Epithelial cell of proximal tubule (primary cell): ENCODE results near the gene STEAP1. TPM values are rescaled to one million over a fixed set of nuclear protein-coding genes. Genes with fewer than 3 reads are reported as not detected.
A peak's percentile ranks its signal among the peaks of the same experiment; 100 is the strongest.

Experiments
- DNase-seq: peaks from one replicate; pipeline ENCODE4 v3.0.0-alpha.2; 2011; ENCODE audit warnings: low read depth
- H3K4me3 ChIP-seq: 2 replicates; pipeline ENCODE4 v1.5.1; 2011; ENCODE audit warnings: low read depth, mild to moderate bottlenecking, low read length
- CTCF ChIP-seq: conservative IDR thresholded peaks from 2 replicates; pipeline ENCODE4 v1.5.1; 2012; ENCODE audit warnings: low read depth, mild to moderate bottlenecking, low read length
- total RNA-seq: library from RNA; depleted of rRNA; stranded (reverse); fragments of >200 nt; gene quantifications from 2 replicates; pipeline ENCODE4 v1.2.3, GENCODE V29; 2015

STEAP1 gene
- total RNA-seq, 1 donor from 2014 or later: 3.4 TPM

- DNase-seq: no peak
- H3K4me3 ChIP-seq: no peak overlapping the region
- TF ChIP-seq CTCF: no peak
These were observed 53.7 kb downstream of the STEAP1 start for GRCh38 chr7:90207956-90208355.

- TF ChIP-seq CTCF: no peak
- no peak for DNase-seq
- H3K4me3 ChIP-seq: no peak overlapping the region
These were observed 55.5 kb downstream of the STEAP1 start for GRCh38 chr7:90209776-90210175.

GRCh38 chr7:90210475-90210874, 56.2 kb downstream of the STEAP1 start:
- H3K4me3 ChIP-seq: peak overlapping the region; percentile 58
- DNase-seq: no peak
- no peak for TF ChIP-seq CTCF

GRCh38 chr7:90210981-90211380, 56.7 kb downstream of the STEAP1 start:
- H3K4me3 ChIP-seq: peak overlapping the region; percentile 58
- DNase-seq: no peak
- TF ChIP-seq CTCF: no peak

GRCh38 chr7:90211391-90212148, 57.3 kb downstream of the STEAP1 start, which contains the start of gene STEAP2:
STEAP2 (plus strand) TSS chr7:90211740; CDS start chr7:90225083, 13,343 bp downstream.
- DNase-seq: no peak
- peak; percentile 61 for TF ChIP-seq CTCF
- peak within 1 kb of the TSS; percentile 58 for H3K4me3 ChIP-seq

GRCh38 chr7:90212149-90212495, 57.9 kb downstream of the STEAP1 start:
- no peak for DNase-seq
- peak overlapping the region; percentile 58 for H3K4me3 ChIP-seq
- no peak for TF ChIP-seq CTCF

- H3K4me3 ChIP-seq: no peak overlapping the region
- no peak for TF ChIP-seq CTCF
- DNase-seq: no peak
These were observed 59.3 kb downstream of the STEAP1 start for GRCh38 chr7:90213521-90213920.
